Stimulated activated CD8-positive, alpha-beta memory T cell treated with anti-CD3 and anti-CD28 coated beads, Interleukin-4, amount 100 ng/mL, for 48 hours (primary cell): ENCODE measurements around the gene KIAA0040.
A peak's percentile ranks its signal among the peaks of the same experiment; 100 is the strongest.

Experiments
- DNase-seq: peaks from one replicate; pipeline ENCODE4 v3.0.0-alpha.2; 2020

The KIAA0040 gene

GRCh38 chr1:175200678-175201521, 8.3 kb upstream of the KIAA0040 start:
- no peak for DNase-seq

DNA sequence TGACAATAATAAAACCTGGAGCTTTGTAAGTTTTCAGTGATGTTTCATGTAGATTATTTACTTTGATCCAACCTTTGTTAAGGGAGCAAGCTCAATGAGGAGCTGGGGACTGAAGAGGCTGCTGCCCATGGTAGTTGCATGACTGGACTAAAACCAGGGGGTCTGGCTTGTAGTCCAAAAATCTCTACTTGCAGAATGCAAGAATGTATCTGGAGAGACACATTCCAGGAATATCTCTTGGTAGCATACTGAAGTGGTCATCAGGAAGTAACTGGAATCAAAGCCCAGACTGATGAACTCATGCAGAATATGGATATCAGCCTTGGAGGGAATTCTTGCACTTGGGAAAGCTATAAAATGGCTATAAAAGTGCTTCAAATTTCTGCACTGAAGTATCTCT, 5.8 kb upstream of the KIAA0040 start:
- no peak for DNase-seq

GRCh38 chr1:175197531-175197930, 5.0 kb upstream of the KIAA0040 start:
- DNase-seq = no peak

DNA sequence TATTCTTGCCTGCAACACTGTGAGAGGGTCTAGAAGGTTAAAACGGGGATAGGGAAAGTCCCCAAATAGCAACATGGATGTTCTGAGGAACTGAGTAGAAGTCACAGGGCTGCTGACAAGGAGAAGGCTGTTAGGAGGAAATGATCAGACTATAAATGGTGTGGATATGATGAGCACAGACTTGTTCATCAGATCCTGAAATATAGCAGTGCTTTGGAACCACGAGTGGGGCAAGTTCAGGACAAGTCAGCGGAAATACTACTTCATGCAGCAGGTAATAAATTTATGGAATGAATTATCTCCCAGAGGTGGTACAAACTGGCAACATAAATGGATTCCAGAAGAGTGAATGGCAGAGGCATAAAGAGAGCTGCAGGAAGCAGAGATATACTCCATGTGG, 3.2 kb upstream of the KIAA0040 start:
- no peak for DNase-seq

DNA sequence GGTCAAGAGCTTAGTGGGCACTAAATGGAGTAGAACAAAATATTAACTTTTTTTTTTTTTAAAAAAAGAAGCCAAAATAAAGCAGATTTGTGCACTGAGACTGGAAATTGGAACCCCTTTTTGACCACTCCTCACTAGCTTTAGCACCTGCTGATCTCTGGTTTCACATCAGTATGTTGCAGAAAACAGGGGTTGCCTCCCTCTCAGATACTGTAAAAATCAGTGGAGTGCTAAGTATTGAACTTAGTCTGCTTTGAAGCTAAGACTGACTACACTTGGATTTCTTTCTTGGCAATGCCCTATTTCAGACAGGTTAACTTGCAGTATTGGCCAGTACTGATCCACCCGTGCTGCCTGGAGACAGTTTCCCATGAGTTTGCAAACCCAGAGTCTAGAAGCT, 2.7 kb upstream of the KIAA0040 start:
- no peak for DNase-seq

DNA sequence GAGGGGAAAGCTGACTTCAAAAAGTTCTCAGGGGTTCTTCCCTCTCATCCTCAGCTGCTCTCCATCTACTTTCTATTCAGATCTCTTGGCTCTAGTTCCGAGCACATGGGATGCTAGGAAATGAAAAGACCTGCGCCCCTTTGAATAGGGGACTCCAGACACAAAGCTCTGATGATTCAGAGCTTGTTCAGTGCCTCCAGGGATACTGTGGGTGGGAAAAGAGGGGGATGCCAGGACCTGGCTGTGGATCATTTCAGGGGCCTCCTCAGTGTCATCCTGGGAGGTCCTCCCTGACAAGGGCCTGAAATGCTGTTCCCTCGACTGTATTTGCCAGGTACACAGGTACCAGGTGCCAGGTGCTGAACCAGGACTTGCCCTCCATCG, 943 bp upstream of the KIAA0040 start:
- DNase-seq = no peak

GRCh38 chr1:175192111-175192629, 406 bp downstream of the KIAA0040 start:
- DNase-seq = peak; percentile 62

DNA sequence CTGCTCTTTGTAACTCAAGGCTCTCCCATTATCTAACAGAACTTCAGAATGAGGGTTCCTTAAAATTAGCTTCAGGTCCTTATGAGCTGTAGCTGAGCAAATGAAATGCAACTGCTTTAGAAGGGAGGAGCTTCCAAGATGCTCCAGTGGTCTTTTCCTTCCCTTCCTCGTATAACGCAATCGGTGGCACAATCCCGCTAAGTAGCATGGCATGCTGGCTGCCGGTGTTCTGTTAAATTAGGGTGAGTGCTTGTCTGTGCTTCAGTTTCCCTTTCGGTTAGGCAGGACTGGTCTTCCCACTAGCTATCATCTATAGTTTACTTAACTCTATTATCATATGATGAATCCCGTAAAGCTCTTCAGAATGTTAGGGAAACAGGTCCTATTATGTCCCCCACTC, 917 bp downstream of the KIAA0040 start:
- no peak for DNase-seq

DNA sequence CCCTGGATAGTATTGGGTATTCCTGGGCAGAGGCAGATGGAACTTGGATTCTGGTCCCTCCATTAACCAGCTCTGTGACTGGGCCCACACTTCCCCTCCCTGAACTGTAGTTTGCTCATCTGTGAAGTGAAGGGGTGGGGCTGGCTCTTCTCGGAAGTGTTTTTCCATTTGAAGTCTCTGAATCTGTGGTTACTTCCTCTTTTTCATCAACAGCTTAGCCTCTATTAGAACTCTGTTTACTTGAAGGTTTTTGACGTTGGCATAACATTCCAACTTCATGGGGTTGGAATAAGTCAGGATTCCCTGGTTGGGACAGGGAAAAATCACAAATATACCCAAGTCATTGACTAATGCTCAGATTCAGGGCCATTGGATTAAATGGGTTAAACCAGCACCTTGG, 3.6 kb downstream of the KIAA0040 start:
- peak; percentile 67 for DNase-seq

GRCh38 chr1:175186433-175187160, 6.0 kb downstream of the KIAA0040 start:
- no peak for DNase-seq

GRCh38 chr1:175185903-175186302, 6.7 kb downstream of the KIAA0040 start:
- DNase-seq = no peak

- no peak for DNase-seq
Measured at GRCh38 chr1:175183586-175183985, 9.0 kb downstream of the KIAA0040 start.

- no peak for DNase-seq
Measured at GRCh38 chr1:175182201-175182746, 10.3 kb downstream of the KIAA0040 start.

- no peak for DNase-seq
Measured at GRCh38 chr1:175179837-175180590, 12.6 kb downstream of the KIAA0040 start.

- DNase-seq = no peak
Measured at GRCh38 chr1:175178456-175178855, 14.1 kb downstream of the KIAA0040 start.

- DNase-seq = no peak
Measured at GRCh38 chr1:175178056-175178455, 14.5 kb downstream of the KIAA0040 start.

GRCh38 chr1:175176246-175176645, 16.3 kb downstream of the KIAA0040 start:
- DNase-seq = no peak

- DNase-seq = no peak
Measured at GRCh38 chr1:175174309-175175102, 18.1 kb downstream of the KIAA0040 start.

DNA sequence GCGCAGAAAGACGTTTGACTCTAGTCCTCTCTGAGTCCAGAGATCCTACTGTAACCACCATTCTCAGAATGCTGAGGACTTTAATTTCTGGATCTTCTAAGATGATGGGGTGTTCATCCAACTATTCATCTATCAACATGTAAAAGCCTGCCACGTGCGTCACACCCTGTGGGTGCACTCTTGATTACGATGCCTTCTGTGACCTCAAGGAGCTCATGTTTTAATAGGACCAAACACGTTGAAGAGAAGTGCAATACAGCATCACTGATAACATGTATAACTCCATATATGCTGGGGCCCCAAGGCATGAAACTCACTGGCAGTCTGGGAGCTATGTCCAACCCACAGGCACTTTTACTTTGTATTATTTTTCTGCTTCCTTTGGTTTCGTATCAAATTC, 19.0 kb downstream of the KIAA0040 start:
- no peak for DNase-seq

DNA sequence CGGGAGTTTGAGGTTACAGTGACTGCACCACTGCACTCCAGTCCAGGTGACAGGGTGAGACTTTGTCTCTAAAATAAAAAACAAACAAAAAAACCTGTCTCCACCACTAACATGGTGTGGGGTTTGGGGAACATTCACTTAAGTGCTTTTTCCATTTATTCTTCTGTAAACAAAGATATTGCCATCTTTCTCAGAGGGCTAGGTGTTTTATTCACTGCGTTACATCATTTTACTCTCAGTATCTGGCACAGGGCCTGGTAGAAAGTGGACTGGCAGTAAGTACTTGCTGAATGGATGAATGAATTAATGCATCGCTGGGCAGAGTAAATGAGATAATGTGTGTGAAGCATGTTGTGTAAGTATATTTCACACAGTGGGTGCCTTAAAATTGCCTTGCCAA, 20.1 kb downstream of the KIAA0040 start:
- no peak for DNase-seq

GRCh38 chr1:175171036-175171913, 21.3 kb downstream of the KIAA0040 start:
- no peak for DNase-seq
